Superior temporal gyrus (tissue), 1 donor: ENCODE data around the gene SGSM1.
A peak's percentile ranks its signal among the peaks of the same experiment; 100 is the strongest.

Experiments
- DNase-seq: peaks from one replicate; pipeline ENCODE4 v3.0.0-alpha.2; 2016; ENCODE audit errors: extremely low spot score

Gene SGSM1

GRCh38 chr22:24805790-24806662, at the start of gene SGSM1:
Gene SGSM1, plus strand, starts transcription at chr22:24806211. Its CDS starts 115 bp downstream, at chr22:24806326.
- DNase-seq = peak; percentile 62

DNA sequence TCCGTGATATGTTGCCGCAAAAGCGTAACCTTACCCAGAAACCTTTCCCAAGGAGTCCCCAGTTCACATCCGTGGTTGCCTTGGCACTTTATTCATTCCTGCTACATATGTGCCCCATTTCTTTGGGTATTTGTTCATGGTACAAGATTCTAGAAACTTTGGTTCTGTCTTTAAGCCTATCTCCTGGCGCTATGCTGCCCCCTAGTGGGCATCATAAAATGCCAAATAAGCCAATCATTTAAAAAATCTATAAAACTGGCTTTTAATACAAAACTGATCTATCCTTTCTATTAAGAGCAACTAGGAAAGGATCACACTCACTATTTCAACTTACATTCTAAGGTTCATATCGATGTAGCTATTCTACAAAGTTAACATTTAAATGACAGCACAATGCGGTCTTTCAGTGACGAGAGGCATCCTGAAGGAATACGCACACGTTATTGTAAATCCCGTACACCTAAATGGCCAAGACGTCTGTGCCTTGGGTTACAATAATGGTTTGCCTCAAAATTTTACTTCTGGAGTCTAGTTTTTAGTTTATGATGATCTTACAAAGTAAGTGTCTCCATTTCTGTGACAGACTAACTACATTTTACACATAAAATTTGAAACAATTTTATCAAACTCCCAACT, 47.7 kb upstream of the SGSM1 start:
- peak; percentile 88 for DNase-seq

DNA sequence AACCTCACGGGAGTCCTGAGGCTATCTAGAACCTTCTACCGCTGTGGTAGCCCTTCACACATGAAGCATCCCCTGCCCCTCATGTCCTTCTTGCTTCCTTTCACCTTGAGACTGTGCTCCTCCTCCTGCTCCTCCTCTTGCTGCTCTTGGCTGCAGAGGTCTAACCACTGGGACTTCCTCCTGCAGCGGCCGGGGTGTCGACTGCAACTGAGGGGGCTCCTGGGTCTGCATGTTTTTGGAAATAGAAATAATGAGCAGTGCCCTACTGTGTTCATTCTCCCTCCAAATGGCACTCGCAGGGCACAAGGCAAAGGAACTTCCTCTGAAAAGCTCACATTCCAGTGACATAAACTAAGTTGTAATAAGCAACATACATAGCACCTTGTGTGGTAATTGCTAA, 46.2 kb upstream of the SGSM1 start:
- DNase-seq = no peak

DNA sequence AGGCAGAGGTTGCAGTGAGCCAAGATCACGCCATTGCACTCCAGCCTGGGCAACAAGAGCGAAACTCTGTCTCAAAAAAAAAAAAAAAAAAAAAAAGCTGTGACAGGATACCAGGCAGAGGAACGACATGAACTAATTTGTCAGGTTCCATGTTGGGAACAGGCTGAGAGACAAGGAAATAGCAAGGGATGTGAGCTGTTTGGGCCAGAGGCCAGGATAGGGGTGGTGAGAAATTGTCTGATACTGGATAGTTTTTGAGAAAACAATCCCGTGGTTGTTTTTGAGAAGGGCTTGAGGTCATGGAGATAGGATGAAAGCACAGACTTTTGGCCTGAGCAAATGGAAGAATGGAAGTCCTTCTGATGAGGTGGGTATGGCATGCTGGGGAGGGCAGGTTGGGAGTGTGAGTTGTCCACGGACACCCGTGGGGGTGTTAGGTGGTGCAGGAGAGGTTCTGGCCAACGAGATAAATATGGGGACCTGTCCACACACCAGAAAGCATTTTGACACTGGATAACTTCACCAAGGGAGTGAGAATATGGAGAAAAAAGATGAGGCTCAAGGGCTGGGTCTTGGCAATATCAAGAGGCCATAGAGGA, 45.2 kb upstream of the SGSM1 start:
- no peak for DNase-seq

DNA sequence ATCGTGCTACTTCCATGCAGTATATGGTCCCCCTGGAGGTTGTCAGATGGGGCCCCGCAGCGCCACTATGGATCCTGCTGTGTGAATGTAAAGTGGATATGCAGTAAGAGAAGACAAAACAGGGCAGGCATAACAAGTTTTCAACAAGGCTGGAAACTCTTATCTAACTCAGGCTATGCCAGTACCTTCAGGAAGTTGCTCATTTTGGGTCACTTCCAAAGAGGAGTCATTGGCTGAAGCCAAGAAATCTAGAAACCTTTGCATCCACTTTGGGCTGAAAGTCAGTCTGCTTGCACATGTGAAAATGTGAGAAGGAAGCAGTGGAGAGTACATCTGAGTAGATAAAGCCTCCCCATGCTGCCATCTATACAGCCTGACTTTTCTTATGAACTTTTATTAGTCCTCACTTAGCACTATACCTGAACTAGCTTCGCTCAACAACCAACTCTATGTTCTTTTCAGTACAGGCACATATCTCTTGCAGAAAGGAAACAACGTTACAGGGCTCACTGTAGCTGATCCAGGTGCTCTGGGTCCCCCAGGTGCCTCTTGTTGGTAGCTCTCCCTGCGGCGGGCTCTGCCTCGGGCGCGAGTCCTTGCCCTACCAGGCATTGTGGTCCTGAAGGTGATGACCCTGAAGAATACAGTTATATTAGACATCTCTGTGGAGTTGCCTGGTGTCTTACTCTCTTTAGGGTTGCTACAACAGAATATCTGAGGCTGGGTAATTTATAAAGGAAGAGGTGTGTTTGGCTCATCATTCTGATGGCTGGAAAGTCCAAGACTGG, 43.9 kb upstream of the SGSM1 start:
- DNase-seq = no peak

DNA sequence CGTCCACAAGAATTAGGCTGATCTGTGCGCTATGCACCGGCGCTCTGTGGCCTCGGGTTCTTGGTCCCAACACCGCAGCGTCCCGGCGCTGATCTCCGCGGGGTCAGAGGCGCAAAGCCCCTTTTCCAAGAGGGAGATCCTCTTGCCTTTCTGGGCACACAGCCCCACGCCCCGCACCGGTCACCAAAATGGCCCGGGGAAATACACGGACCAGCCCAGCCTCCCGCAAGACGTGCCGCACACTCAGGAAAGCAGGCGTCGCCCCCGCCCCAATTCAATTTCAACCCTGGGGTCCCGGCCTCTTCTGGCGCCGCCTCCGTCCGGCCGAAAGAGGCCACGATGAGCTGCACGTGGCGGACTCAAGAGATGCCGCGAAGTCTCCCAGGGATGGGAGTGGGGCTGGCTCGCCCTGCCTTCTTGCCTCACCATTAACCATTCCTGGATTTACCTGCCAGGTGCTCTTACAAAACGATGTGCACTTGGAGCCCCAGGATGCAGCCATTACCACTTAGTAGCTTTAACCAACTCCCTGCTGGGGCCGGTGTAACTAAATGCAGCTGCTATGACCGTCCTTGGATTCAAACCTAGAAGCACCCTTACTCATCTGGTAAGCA, 42.0 kb upstream of the SGSM1 start:
- DNase-seq = no peak

DNA sequence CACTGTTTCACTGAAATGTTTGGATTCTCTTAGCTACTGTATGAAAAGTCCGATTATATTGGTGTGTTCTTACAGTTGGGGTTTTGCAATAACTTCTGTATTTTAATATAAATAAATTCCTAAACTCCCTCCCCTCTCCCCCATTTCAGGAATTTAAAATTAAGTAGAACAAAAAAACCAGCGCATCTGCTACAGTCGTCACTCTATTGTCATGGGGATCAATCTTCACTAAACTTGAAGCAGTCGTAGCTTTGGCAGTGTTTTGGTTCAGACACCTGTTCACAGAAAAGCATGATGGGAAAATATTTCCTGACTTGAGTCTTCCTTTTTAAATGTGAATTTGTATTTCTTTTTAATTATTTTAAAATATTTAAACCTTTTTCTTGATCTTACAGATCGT, 40.8 kb upstream of the SGSM1 start:
- DNase-seq = no peak

DNA sequence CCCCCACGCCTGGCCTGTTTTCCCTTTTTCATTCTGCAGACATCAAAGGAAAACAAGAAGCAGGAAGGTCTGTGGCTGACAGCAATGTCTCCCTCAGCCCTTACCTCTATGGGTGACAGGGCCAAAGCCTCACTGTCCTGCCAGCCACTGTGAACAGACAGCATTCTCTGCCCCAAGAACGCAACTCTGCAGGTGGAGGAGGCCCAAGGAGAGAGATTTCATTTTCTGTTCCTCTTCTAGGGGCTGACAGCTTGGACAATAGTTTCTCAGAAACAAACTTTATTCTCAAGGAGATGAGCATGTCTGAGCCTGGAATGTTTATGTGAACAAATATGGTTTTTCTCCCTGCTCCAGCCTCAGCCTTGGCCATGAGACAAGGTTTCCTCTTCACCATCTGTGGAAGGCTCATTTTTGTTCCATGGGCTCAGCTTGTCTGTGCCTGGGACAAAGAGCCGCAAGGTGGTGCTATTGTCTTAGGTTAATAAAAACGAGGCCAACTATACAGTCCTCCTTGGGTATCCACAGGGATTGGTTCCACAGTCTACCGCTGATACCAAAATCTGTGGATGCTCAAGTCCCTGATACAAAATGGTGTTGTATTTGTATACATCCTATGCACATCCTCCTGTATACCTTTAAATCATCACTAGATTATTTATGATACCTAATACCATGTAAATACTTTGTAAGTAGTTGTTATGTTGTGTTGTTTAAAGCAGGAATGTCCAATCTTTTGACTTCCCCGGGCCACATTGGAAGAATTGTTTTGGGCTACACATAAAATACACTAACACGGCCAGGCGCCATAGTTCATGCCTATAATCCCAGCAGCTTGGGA, 37.3 kb upstream of the SGSM1 start:
- peak; percentile 76 for DNase-seq

DNA sequence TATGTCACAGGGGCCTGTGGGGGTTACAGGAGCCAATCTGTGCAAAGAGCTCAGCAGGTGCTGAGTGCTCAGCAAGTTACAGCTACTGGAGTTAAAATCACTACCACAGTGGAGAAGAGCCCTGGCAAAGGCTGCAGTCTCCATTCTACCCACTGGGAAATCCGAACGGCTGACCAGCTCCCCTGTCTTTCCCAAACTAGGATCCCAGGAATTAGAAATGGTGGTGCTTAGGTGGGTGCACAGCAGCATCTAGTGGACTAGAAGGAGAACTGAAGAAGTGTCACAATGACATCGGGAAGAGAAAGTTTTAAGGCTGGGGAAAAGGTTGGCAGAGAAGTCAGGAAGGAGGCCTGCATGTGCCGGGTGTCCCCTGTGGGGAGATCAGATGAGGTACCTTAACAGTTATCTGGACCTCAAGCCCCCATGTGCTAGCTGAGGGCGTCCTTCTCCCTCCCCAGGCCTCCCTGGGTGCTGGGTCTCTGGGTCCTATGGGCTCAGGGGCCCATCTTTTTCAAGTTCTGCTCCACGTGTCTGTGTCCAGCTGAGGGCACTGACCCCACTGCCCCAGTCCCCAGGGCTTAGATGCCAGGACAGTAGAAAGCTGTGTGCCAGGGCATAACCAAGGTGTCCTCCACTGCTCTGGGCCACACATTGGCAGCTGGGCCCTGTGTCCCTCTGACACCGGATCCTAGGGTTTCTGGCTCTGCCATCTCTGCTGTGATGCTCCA, 33.4 kb upstream of the SGSM1 start:
- no peak for DNase-seq

- DNase-seq = no peak
These were observed 30.1 kb upstream of the SGSM1 start for GRCh38 chr22:24775769-24776492.

DNA sequence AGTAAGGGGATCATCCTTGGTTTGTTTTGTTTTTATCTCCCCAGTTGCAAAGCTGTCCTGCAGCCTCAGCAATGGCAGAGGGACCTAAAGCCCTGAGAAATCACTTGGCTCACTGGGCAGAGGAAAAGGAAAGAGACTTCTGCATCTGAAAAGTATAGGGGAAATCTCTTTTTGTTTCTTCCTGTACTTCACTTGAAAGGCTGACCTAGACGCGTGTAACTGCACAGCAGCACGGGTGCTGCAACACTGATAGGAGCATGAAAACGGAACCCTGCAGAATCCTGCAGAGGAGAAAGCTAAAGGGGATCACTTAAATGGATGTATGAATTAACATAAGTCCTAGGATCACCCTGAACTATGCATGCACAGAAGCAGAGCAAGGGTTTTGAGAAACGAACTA, 29.5 kb upstream of the SGSM1 start:
- no peak for DNase-seq

GRCh38 chr22:24789516-24789915, 16.5 kb upstream of the SGSM1 start:
- DNase-seq = no peak

- DNase-seq = no peak
These were observed 14.6 kb upstream of the SGSM1 start for GRCh38 chr22:24791362-24791761.

GRCh38 chr22:24796056-24796455, 10.0 kb upstream of the SGSM1 start:
- DNase-seq = no peak

- no peak for DNase-seq
These were observed 9.2 kb upstream of the SGSM1 start for GRCh38 chr22:24796860-24797259.

DNA sequence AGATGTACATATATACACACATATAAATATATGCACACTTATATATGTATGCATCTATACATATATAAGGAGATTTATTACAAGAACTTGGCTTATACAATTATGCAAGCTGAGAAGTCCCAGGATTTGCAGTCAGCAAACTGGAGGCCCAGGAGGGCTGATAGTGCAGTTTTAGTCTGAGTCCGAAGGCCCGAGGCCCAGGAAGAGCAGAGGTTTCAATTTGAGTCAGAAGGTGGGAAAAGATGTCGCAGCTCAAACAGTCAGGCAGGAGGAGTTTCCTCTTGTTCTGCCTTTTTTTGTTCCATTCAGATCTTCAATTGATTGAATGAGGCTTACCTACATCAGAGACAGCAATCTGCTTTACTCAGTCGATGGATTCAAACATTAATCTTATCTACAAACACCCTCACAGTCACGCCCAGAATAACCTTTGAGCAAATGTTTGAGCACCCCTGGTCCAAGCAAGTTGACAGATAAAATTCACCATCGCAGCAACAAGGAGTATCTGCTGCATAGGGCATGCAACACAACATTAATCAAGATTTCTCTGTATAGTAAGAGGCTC, 4.0 kb upstream of the SGSM1 start:
- no peak for DNase-seq

DNA sequence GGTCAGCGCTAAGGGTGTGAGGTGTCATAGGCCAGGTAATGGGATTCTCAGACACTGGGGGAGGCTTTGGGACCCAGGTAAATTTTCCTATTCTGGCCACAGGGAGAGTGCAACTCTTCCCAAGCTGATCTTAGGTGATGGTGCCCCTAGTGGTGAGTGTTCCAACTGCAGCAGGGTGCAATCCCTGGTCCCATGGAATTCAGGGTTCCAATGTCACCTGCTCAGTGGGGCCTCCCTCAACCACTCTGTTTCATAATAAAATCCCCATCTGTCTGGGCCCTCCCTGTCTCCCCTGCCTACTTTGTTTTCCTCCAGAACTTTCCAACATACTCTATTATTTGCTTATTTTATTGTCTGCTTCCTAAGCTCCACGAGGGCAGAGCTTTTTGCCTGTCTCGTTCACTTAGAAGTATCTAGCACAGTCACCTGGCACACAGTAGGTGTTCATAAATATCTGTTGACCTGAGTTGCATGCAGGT, 2.9 kb upstream of the SGSM1 start:
- peak; percentile 78 for DNase-seq

GRCh38 chr22:24806663-24807001, 621 bp downstream of the SGSM1 start:
- no peak for DNase-seq
